ENCODE results near the gene TRIM69. TPM values are rescaled to one million over a fixed set of nuclear protein-coding genes. Genes with fewer than 3 reads are reported as not detected.

TRIM69 gene
- total RNA-seq, 1 donor from 2014 or later = 19.6 TPM

GRCh38 chr15:44801364-44801763 is 65.0 kb downstream of the TRIM69 start:
- H3K36me3 Mint-ChIP-seq = no peaks in the 10 kb centered on the region
- no peaks in the 10 kb centered on the region for H3K9me3 Mint-ChIP-seq
- H3K4me3 Mint-ChIP-seq = no peak overlapping the region
- no peak for DNase-seq (ENCODE audit: low spot score in 2 of 2, unreplicated experiment in 2 of 2)
- H3K4me1 Mint-ChIP-seq = peaks cover 9% of the 10 kb centered on the region
- peaks cover 37% of the 10 kb centered on the region for H3K27me3 Mint-ChIP-seq (ENCODE audit: low read depth)
- TF ChIP-seq CTCF (IDR thresholded peaks at IDR 0.05; ENCODE audit: unreplicated experiment) = no peak
- no peak overlapping the region for H3K27ac Mint-ChIP-seq

DNA sequence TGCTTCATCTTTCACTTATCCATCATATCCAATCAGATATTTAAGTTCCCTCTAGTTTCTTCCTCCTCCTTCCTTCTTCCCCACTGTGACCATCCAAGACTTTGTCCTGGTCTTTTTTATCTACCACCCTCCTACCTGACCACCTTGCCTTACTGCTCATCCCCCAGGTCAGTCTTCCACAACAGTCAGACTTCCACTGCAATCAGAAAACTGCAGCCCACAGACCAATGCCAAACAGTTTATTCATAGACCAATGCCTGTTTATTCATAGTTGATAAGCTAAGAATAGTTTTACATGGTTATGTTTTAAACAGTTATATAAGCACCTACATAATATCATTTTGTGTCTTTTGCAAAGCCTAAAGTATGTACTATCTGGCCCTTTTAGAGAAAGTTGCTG is 65.5 kb downstream of the TRIM69 start:
- H3K9me3 Mint-ChIP-seq = no peaks in the 10 kb centered on the region
- no peak for TF ChIP-seq CTCF (IDR thresholded peaks at IDR 0.05; ENCODE audit: unreplicated experiment)
- H3K27ac Mint-ChIP-seq = no peak overlapping the region
- peaks cover 35% of the 10 kb centered on the region for H3K27me3 Mint-ChIP-seq (ENCODE audit: low read depth)
- no peak overlapping the region for H3K4me3 Mint-ChIP-seq
- H3K36me3 Mint-ChIP-seq = no peaks in the 10 kb centered on the region
- peaks cover 9% of the 10 kb centered on the region for H3K4me1 Mint-ChIP-seq
- DNase-seq (ENCODE audit: low spot score in 2 of 2, unreplicated experiment in 2 of 2) = no peak

- Mint-ChIP-seq H3K9me3 (no peaks in the 10 kb centered on the region), H3K27ac (no peak overlapping the region), H3K27me3 (ENCODE audit: low read depth) (peaks cover 32% of the 10 kb centered on the region), H3K4me1 (peaks cover 9% of the 10 kb centered on the region), H3K36me3 (no peaks in the 10 kb centered on the region), H3K4me3 (no peak overlapping the region)
- DNase-seq (ENCODE audit: low spot score in 2 of 2, unreplicated experiment in 2 of 2) = no peak
- TF ChIP-seq CTCF (IDR thresholded peaks at IDR 0.05; ENCODE audit: unreplicated experiment) = no peak
These were observed 66.0 kb downstream of the TRIM69 start for GRCh38 chr15:44802336-44802735.

DNA sequence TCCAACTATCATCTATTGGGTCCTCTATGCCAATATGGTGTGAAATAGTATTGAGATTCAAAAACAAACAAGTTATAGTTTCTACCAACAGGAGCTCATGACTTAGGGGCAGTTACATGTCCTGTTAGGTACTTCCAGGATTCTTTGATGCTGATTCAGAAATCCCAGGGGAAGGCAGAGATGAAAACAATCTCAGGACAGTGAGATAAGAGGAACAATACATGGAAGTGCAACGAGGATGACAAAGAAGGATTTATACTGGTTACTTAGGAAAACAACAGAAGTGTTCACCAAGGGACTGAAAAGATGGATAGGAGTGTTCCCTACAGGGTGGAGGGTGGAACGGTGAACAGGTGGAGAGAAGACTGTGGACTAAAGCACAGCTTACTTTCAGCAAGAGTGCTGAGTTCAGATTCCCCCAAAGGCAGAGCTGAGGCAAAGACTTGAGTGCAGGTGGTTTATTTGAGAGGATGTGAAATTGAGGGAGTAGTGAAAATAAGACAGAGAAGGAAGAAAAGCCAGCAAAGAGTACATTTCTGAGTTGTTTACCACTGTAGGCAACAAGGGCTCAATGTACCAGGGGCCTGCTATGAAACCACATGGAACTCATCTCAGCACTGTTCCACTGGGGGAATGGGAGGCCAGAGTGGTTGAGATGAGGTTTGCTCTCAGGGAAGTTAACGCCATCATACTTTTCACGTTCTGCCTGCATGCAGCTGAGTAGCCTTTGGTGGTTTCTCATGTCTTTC is 68.1 kb downstream of the TRIM69 start:
- Mint-ChIP-seq H3K4me3 (no peak overlapping the region), H3K4me1 (peaks cover 7% of the 10 kb centered on the region), H3K36me3 (no peaks in the 10 kb centered on the region), H3K27me3 (ENCODE audit: low read depth) (peaks cover 31% of the 10 kb centered on the region), H3K9me3 (no peaks in the 10 kb centered on the region), H3K27ac (no peak overlapping the region)
- TF ChIP-seq CTCF (IDR thresholded peaks at IDR 0.05; ENCODE audit: unreplicated experiment) = no peak
- no peak for DNase-seq (ENCODE audit: low spot score in 2 of 2, unreplicated experiment in 2 of 2)

DNA sequence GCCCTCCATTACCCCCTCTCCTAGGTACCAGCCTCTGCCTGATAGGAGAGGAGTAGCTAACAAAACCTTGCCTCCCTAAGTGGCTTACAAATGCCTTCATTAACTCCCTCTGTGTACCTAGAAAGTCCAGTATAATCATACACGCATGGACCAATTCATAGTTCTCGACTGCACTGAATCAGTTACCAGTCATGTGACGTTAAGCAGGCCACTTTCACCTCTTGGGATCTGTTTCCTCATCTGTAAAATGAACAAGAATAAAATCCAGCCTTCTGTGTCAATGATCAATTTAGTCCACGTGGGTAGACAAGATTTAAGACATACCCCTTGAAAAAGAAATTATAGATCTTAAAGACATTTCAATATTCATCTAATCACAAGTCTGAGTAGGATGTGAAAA is 72.2 kb downstream of the TRIM69 start:
- Mint-ChIP-seq H3K36me3 (no peaks in the 10 kb centered on the region), H3K27ac (no peak overlapping the region), H3K9me3 (no peaks in the 10 kb centered on the region), H3K4me1 (peaks cover 10% of the 10 kb centered on the region), H3K27me3 (ENCODE audit: low read depth) (peaks cover 29% of the 10 kb centered on the region), H3K4me3 (no peak overlapping the region)
- DNase-seq (ENCODE audit: low spot score in 2 of 2, unreplicated experiment in 2 of 2) = no peak
- no peak for TF ChIP-seq CTCF (IDR thresholded peaks at IDR 0.05; ENCODE audit: unreplicated experiment)

Measured in mesothelial cell of epicardium (in vitro differentiated cells).